H9 (cell line): ENCODE data around the gene C6orf52. TPM values are rescaled to one million over a fixed set of nuclear protein-coding genes. Genes with fewer than 3 reads are reported as not detected.

Experiments
- DNase-seq: peaks from one replicate; pipeline ENCODE4 v3.0.0-alpha.2; 2017
- H2AFZ ChIP-seq: one replicate; pipeline ENCODE4 v1.6.1; 2013; ENCODE audit warnings: mild to moderate bottlenecking, low read length, control low read depth, moderate library complexity
- H2AK5ac ChIP-seq: 2 replicates; pipeline ENCODE4 v1.6.1; 2013; ENCODE audit warnings: low read length, control low read depth, mixed read lengths; ENCODE audit not compliant: insufficient read length
- H2BK120ac ChIP-seq: one replicate; pipeline ENCODE4 v1.6.1; 2013; ENCODE audit warnings: low read depth, mild to moderate bottlenecking, low read length, control low read depth, inconsistent platforms; ENCODE audit not compliant: poor library complexity, severe bottlenecking
- H2BK12ac ChIP-seq: 2 replicates; pipeline ENCODE4 v1.6.1; 2013; ENCODE audit warnings: low read length, control low read depth, mixed read lengths, low read depth; ENCODE audit not compliant: insufficient read length
- H2BK15ac ChIP-seq: 2 replicates; pipeline ENCODE4 v1.6.1; 2013; ENCODE audit warnings: low read depth, low read length, control low read depth
- H2BK20ac ChIP-seq: one replicate; pipeline ENCODE4 v1.6.1; 2013; ENCODE audit warnings: low read depth, mild to moderate bottlenecking, low read length, control low read depth, inconsistent platforms; ENCODE audit not compliant: poor library complexity, severe bottlenecking
- H2BK5ac ChIP-seq: 2 replicates; pipeline ENCODE4 v1.6.1; 2013; ENCODE audit warnings: low read length, control low read depth, mixed read lengths; ENCODE audit not compliant: insufficient read length
- H3K14ac ChIP-seq: 2 replicates; pipeline ENCODE4 v1.6.1; 2013; ENCODE audit warnings: low read length, control low read depth; ENCODE audit not compliant: insufficient read depth
- H3K18ac ChIP-seq: 2 replicates; pipeline ENCODE4 v1.6.1; 2013; ENCODE audit warnings: low read depth, mild to moderate bottlenecking, mixed read lengths, low read length, control low read depth; ENCODE audit not compliant: insufficient read length
- H3K23ac ChIP-seq: 2 replicates; pipeline ENCODE4 v1.6.1; 2013; ENCODE audit warnings: low read length, control low read depth, mixed read lengths, low read depth; ENCODE audit not compliant: insufficient read length
- H3K23me2 ChIP-seq: 2 replicates; pipeline ENCODE4 v1.6.1; 2013; ENCODE audit warnings: low read depth, mild to moderate bottlenecking, mixed read lengths, low read length, control low read depth; ENCODE audit not compliant: insufficient read length, poor library complexity, severe bottlenecking
- H3K27ac ChIP-seq: 2 replicates; pipeline ENCODE4 v1.5.1; 2013; ENCODE audit warnings: low read length, control low read depth, mixed read lengths, low read depth; ENCODE audit not compliant: insufficient read length
- H3K27me3 ChIP-seq: 2 replicates; pipeline ENCODE4 v1.6.1; 2013; ENCODE audit warnings: low read length, control low read depth, inconsistent platforms; ENCODE audit not compliant: insufficient read depth
- H3K4ac ChIP-seq: 2 replicates; pipeline ENCODE4 v1.6.1; 2013; ENCODE audit warnings: low read depth, mild to moderate bottlenecking, control low read depth, inconsistent platforms, low read length, moderate library complexity
- H3K4me1 ChIP-seq: 2 replicates; pipeline ENCODE4 v1.6.1; 2013; ENCODE audit warnings: low read length, control low read depth, inconsistent platforms; ENCODE audit not compliant: insufficient read depth
- H3K4me2 ChIP-seq: 2 replicates; pipeline ENCODE4 v1.6.1; 2013; ENCODE audit warnings: low read length, control low read depth, mixed read lengths; ENCODE audit not compliant: insufficient read length, insufficient read depth
- H3K56ac ChIP-seq: 2 replicates; pipeline ENCODE4 v1.6.1; 2013; ENCODE audit warnings: low read depth, mild to moderate bottlenecking, mixed read lengths, low read length, control low read depth; ENCODE audit not compliant: insufficient read length
- H3K79me1 ChIP-seq: 2 replicates; pipeline ENCODE4 v1.6.1; 2013; ENCODE audit warnings: low read depth, mild to moderate bottlenecking, moderate library complexity, low read length, control low read depth, inconsistent platforms; ENCODE audit not compliant: insufficient read depth, poor library complexity, severe bottlenecking
- H3K79me2 ChIP-seq: 2 replicates; pipeline ENCODE4 v1.6.1; 2013; ENCODE audit warnings: low read length, control low read depth, inconsistent platforms; ENCODE audit not compliant: insufficient read depth
- H3K9ac ChIP-seq: 2 replicates; pipeline ENCODE4 v1.6.1; 2013; ENCODE audit warnings: low read length, control low read depth, mixed read lengths; ENCODE audit not compliant: insufficient read length; ENCODE audit errors: extremely low read depth
- H3K9me3 ChIP-seq: one replicate; pipeline ENCODE4 v1.6.1; 2013; ENCODE audit warnings: low read depth, low read length, inconsistent platforms; ENCODE audit not compliant: control insufficient read depth
- H3T11ph ChIP-seq: one replicate; pipeline ENCODE4 v1.6.1; 2013; ENCODE audit warnings: mild to moderate bottlenecking, low read length, control low read depth, inconsistent platforms
- H4K20me1 ChIP-seq: one replicate; pipeline ENCODE4 v1.6.1; 2013; ENCODE audit not compliant: control insufficient read depth, insufficient read length, insufficient read depth
- H4K5ac ChIP-seq: 2 replicates; pipeline ENCODE4 v1.6.1; 2013; ENCODE audit warnings: low read depth, mild to moderate bottlenecking, mixed read lengths, low read length, control low read depth; ENCODE audit not compliant: insufficient read length
- H4K8ac ChIP-seq: replicated peaks from 2 replicates; pipeline ENCODE4 v1.6.1; 2013; ENCODE audit warnings: low read length, control low read depth, mixed read lengths, low read depth; ENCODE audit not compliant: insufficient read length
- H4K91ac ChIP-seq: 2 replicates; pipeline ENCODE4 v1.6.1; 2013; ENCODE audit warnings: low read depth, mild to moderate bottlenecking, moderate library complexity, mixed read lengths, low read length, control low read depth; ENCODE audit not compliant: insufficient read length
- H3K27ac Mint-ChIP-seq, 3 experiments: 2 replicates in 2 of 3; 3 replicates in 1 of 3; pipeline ENCODE4 v1.8.0; 2020 to 2021; ENCODE audit warnings: mixed read lengths in 3 of 3, mild to moderate bottlenecking in 1 of 3, moderate library complexity in 1 of 3
- H3K27me3 Mint-ChIP-seq: 2 replicates; pipeline ENCODE4 v1.8.0; 2021; ENCODE audit warnings: low read depth, mild to moderate bottlenecking, moderate library complexity, mixed read lengths
- H3K36me3 Mint-ChIP-seq, 3 experiments: 2 replicates in 2 of 3; 3 replicates in 1 of 3; pipeline ENCODE4 v1.8.0; 2020 to 2021; ENCODE audit warnings: low read depth in 3 of 3, mixed read lengths in 3 of 3; ENCODE audit not compliant: insufficient read depth in 1 of 3
- H3K4me1 Mint-ChIP-seq, 2 experiments: 2 replicates each; pipeline ENCODE4 v1.8.0; 2020; ENCODE audit warnings: mixed read lengths in 2 of 2
- H3K4me3 Mint-ChIP-seq, 2 experiments: 2 replicates in 1 of 2; 3 replicates in 1 of 2; pipeline ENCODE4 v1.8.0; 2020 to 2021; ENCODE audit warnings: mild to moderate bottlenecking in 2 of 2, mixed read lengths in 2 of 2, moderate library complexity in 1 of 2
- H3K9me3 Mint-ChIP-seq, 2 experiments: 2 replicates in 1 of 2; 3 replicates in 1 of 2; pipeline ENCODE4 v1.8.0; 2020; ENCODE audit warnings: mild to moderate bottlenecking in 2 of 2, mixed read lengths in 2 of 2, moderate library complexity in 1 of 2
- CTCF ChIP-seq: fragments of 200-600 bp; sonication (generic); conservative IDR thresholded peaks from 3 replicates; pipeline ENCODE4 v1.8.0; 2021; ENCODE audit warnings: antibody characterized with exemption, mild to moderate bottlenecking
- WGBS: extraction: QIAGEN DNeasy Blood & Tissue Kit; methylation state at CpG from one replicate; pipeline ENCODE4 v1.1.7; 2013; ENCODE audit warnings: missing lambda C conversion rate, low lambda C conversion rate, mixed read lengths; ENCODE audit not compliant: insufficient read length; ENCODE audit errors: extremely low coverage; 5-methylcytosine and 5-hydroxymethylcytosine counted together
- total RNA-seq: library from RNA; stranded (reverse); gene quantifications from 2 replicates; pipeline ENCODE4 v1.2.1, GENCODE V29; 2021

The C6orf52 gene
- total RNA-seq, 1 experiment from 2014 or later, result 1.8 TPM

- H3K27me3 Mint-ChIP-seq, result no peaks in the 10 kb centered on the region; the same call in 1 of the 2 replicates
- Histone ChIP-seq H3K4me2 (no peak overlapping the region), H3K18ac (no peak overlapping the region), H3K23ac (no peak overlapping the region), H2BK5ac (no peak overlapping the region), H3K9me3 (no peaks in the 10 kb centered on the region), H2BK120ac (no peak overlapping the region), H3K79me1 (no peaks in the 10 kb centered on the region), H3K14ac (no peak overlapping the region), H2BK20ac (no peak overlapping the region), H2BK15ac (no peak overlapping the region), H4K8ac (no peak overlapping the region), H3K4ac (no peak overlapping the region), H3K27ac (no peak overlapping the region), H3T11ph (no peak overlapping the region), H4K5ac (no peak overlapping the region), H3K4me1 (0 out of 2 replicates have a peak, but pooled peaks cover 2% of the 10 kb centered on the region), H4K91ac (no peak overlapping the region), H3K79me2 (no peaks in the 10 kb centered on the region), H3K9ac (no peak overlapping the region), H3K27me3 (no peaks in the 10 kb centered on the region), H2AFZ (no peak overlapping the region), H3K23me2 (peaks cover 9% of the 10 kb centered on the region), H4K20me1 (no peaks in the 10 kb centered on the region), H3K56ac (no peak overlapping the region), H2BK12ac (no peak overlapping the region), H2AK5ac (no peak overlapping the region)
- no peak for DNase-seq
- peaks cover 3 to 7% of the 10 kb centered on the region in 2 experiments; a peak in 3 of 5 replicates for H3K9me3 Mint-ChIP-seq
- peaks cover 3 to 23% (median 18%) of the 10 kb centered on the region in 3 experiments for H3K36me3 Mint-ChIP-seq
- H3K27ac Mint-ChIP-seq, result no peak overlapping the region
- no peak for TF ChIP-seq CTCF
- WGBS, result no CpG with 5 or more reads among the region's 49 CpGs
- no peak overlapping the region for H3K4me3 Mint-ChIP-seq
- peaks cover 19 to 23% of the 10 kb centered on the region in 2 experiments for H3K4me1 Mint-ChIP-seq
Observed at GRCh38 chr6:10720265-10720959, 26.0 kb upstream of the C6orf52 start.
